VCaP (cell line): ENCODE measurements around the gene SYTL4.

ENCODE experiments used
- H3K27ac ChIP-seq: fragments of 450-650 bp; 2 replicates; pipeline ENCODE4 v1.5.1; 2017
- TF ChIP-seq, protein P1 (sequence below): fragments of 450-650 bp; conservative IDR thresholded peaks from 2 replicates; pipeline ENCODE4 v1.5.1; 2017; ENCODE audit warnings: mild to moderate bottlenecking, moderate library complexity

The SYTL4 gene

DNA sequence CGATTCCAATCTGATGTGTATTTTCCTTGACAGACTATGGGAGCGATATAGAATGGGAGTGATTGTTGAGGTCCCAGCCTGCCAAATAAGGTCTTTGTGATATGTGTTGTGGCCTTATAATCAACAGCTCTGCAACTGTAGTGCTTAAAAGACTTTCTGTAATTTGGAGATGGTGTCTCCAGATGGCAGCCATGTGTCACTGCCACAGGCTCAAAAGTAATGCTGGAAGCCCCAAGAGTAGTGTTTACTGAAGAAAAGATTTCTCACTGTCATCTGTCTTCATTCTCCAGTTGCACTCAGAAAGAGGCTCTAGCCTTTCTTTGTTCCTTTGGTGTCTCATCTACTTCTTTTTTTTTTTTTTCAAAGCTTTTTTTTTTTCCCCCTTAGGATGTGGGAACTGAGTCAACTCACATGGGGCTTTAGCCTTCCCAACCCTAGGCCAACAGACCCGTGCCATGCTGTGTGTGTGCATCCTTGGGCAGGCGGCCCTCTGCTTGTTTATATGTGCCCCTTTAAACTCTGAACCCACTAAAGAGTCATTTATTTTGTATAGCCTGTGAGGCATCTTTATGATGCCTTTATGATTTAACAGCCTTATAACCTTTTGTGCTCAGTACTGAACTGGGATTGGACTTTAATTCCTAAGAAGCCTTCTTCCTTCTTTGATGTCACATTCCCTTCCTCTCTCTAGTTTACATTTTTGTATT is 72.3 kb downstream of the SYTL4 start:
- H3K27ac ChIP-seq = peak overlapping the region; percentile 77
- TF ChIP-seq, protein P1, sequence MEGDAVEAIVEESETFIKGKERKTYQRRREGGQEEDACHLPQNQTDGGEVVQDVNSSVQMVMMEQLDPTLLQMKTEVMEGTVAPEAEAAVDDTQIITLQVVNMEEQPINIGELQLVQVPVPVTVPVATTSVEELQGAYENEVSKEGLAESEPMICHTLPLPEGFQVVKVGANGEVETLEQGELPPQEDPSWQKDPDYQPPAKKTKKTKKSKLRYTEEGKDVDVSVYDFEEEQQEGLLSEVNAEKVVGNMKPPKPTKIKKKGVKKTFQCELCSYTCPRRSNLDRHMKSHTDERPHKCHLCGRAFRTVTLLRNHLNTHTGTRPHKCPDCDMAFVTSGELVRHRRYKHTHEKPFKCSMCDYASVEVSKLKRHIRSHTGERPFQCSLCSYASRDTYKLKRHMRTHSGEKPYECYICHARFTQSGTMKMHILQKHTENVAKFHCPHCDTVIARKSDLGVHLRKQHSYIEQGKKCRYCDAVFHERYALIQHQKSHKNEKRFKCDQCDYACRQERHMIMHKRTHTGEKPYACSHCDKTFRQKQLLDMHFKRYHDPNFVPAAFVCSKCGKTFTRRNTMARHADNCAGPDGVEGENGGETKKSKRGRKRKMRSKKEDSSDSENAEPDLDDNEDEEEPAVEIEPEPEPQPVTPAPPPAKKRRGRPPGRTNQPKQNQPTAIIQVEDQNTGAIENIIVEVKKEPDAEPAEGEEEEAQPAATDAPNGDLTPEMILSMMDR = no peak; the same call in 1 of the 2 replicates

DNA sequence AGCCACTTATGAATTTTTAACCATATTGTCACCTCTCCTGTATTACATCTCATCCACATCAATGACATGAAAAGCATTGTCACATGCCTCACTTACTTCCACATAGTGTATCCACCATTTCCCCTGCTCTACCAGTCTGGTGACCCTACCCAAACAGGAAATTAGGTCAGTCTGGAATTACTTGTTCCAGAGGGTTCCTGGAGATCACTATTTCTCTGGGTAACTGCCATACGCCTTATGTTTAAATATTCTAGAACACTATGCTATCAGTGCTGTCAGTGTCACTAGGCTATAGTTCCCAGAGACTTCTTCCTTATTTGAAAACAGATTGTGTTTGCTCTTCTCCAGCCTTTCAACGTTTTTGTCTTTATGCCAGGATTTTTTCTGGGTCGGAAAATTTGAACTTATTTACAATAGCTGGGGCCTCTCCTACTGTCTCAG is 73.0 kb downstream of the SYTL4 start:
- peak overlapping the region; percentile 77 for H3K27ac ChIP-seq
- TF ChIP-seq, protein P1 = no peak

DNA sequence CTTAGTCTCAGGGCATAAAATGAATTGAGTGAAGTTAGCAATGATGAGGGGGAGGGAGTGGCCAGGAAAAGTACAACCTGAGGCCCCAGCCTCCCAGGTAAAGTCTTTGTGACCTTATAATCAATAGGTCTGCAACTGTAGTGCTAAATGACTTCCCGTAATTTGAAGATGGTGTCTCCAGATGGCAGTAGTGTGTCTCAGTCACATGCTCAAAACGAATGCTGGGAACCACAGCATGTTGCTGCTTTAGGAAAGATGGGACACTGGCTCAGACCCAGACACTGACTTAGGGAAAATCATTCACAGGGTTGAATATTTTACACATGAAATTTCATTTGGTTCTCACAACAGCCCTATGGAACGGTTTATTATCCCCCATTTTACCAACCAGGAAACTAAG is 77.7 kb downstream of the SYTL4 start:
- no peak overlapping the region for H3K27ac ChIP-seq
- TF ChIP-seq, protein P1 = peak; percentile 24; the same call in 1 of the 2 replicates

DNA sequence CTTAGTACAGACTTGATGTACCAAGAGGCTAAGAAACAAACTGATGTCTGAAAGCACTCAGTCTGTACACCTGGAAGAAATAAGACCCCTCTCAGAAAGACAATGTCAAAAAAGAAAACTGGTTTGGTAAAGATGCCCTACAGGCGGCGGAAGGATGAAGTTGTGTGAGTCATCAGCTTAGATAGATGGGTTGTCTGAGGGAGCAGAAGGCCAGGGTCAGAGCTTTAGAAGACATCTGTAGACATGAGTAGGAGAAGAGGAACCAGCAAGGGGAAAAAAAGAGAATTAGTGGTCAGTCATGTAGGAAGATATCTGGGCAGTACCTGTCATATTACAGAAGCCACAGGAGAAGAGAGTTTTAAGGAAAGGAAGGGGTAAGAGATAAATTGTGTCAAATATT is 79.7 kb downstream of the SYTL4 start:
- TF ChIP-seq, protein P1 = no peak
- no peak overlapping the region for H3K27ac ChIP-seq

DNA sequence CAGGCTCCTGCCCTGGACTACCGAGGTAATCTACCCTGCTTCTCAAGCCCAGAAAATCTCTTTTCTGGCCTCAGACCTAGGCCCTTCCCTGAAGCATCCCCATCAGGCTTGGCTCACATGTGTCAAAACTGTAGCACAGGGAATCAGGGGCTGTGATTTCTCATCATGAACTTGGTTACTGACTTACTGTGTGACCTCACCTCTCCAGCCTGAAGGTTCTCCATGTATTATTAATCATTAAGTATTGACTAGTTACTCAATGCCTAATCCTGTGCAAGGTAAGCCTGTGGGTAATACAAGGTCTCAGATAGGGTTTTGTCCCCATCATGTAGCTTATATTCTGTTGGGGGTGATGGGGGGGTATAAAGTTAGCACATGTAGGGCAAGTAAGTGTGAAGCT is 81.1 kb downstream of the SYTL4 start:
- TF ChIP-seq, protein P1 = no peak
- H3K27ac ChIP-seq = no peak overlapping the region

DNA sequence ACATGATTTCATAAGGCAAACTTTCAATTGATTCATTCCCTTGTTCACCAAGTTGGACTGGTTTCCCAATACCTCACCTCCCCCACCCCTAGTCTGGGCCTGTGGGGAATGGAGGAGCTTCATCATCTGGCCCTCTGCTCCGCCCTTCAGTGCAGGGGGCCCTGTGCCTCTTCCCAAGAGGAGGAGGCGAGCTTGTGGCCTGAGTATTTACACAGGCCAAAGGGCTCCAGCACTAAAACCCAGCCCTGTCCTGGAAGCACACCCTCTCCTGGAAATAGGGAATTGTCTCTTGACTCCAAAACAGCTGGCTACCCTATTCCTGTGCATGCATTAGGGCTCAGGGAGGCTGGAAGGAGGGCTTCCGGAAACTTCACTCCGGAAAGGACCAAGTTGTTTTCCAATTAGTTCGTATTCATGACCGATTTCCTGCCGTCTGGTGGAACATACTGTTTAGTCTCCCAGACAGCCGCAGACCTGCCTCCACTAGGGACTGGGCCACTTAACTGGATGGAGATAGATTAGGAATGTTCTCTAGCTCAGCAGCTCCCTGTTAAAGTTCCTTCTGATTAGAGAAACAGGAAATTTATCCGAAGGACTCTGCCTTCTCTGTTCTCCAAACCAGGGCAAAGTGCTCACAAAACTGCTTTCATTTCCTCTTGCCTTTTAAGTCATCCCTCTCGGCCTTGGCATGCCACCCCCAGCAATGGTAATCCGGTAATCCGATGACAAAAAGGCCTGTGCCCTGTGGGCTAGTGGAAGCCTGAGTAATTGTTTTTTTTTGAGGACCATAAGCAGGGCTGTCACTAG is 82.2 kb downstream of the SYTL4 start:
- no peak overlapping the region for H3K27ac ChIP-seq

More for the DNA sequence above, 82.2 kb downstream of the SYTL4 start:
- TF ChIP-seq, protein P1 = no peak
